ENCODE results near the gene KLF2.

KLF2 gene

GRCh38 chr19:16336571-16336970, 11.9 kb downstream of the KLF2 start:
- Histone ChIP-seq H3K9ac (ENCODE audit: low read length) (no peak overlapping the region), H3K4me1 (ENCODE audit: insufficient read depth, low read length, severe bottlenecking) (no peaks in the 10 kb centered on the region), H3K4me3 (ENCODE audit: low read depth, low read length, poor library complexity, severe bottlenecking) (no peak overlapping the region), H3K27me3 (ENCODE audit: insufficient read depth, low read length) (peaks cover 12% of the 10 kb centered on the region; the same call in 1 of the 2 replicates), H3K4me2 (ENCODE audit: low read length) (no peak overlapping the region), H3K79me2 (ENCODE audit: insufficient read depth, low read length) (no peaks in the 10 kb centered on the region), H2AFZ (ENCODE audit: low read length) (no peak overlapping the region), H3F3A (ENCODE audit: insufficient read depth, low read length) (no peaks in the 10 kb centered on the region), H3K9me2 (ENCODE audit: low read depth, low read length) (no peaks in the 10 kb centered on the region), H3K36me3 (ENCODE audit: insufficient read depth, low read length) (no peaks in the 10 kb centered on the region), H3K9me3 (ENCODE audit: low read length) (no peaks in the 10 kb centered on the region), H4K20me1 (ENCODE audit: insufficient read depth, low read length) (no peaks in the 10 kb centered on the region), H3K27ac (ENCODE audit: low read depth, low read length, poor library complexity, severe bottlenecking) (no peak overlapping the region)
- no peak for TF ChIP-seq EZH2 (IDR thresholded peaks at IDR 0.05; ENCODE audit: borderline replicate concordance, low read length)
- no peak for TF ChIP-seq CTCF (IDR thresholded peaks at IDR 0.05; ENCODE audit: low read length)

GRCh38 chr19:16337809-16338469, 13.3 kb downstream of the KLF2 start:
- no peaks in the 10 kb centered on the region for H3K9me3 ChIP-seq (ENCODE audit: low read length)
- H3K79me2 ChIP-seq (ENCODE audit: insufficient read depth, low read length): no peaks in the 10 kb centered on the region
- no peak overlapping the region for H3K9ac ChIP-seq (ENCODE audit: low read length)
- H3F3A ChIP-seq (ENCODE audit: insufficient read depth, low read length): no peaks in the 10 kb centered on the region
- H3K27ac ChIP-seq (ENCODE audit: low read depth, low read length, poor library complexity, severe bottlenecking): no peak overlapping the region
- peaks cover 12% of the 10 kb centered on the region; the same call in 1 of the 2 replicates for H3K27me3 ChIP-seq (ENCODE audit: insufficient read depth, low read length)
- H3K9me2 ChIP-seq (ENCODE audit: low read depth, low read length): no peaks in the 10 kb centered on the region
- H3K4me2 ChIP-seq (ENCODE audit: low read length): no peak overlapping the region
- no peak overlapping the region for H2AFZ ChIP-seq (ENCODE audit: low read length)
- H3K4me1 ChIP-seq (ENCODE audit: insufficient read depth, low read length, severe bottlenecking): no peaks in the 10 kb centered on the region
- TF ChIP-seq CTCF (IDR thresholded peaks at IDR 0.05; ENCODE audit: low read length) (no peak), EZH2 (IDR thresholded peaks at IDR 0.05; ENCODE audit: borderline replicate concordance, low read length) (no peak)
- H3K4me3 ChIP-seq (ENCODE audit: low read depth, low read length, poor library complexity, severe bottlenecking): no peak overlapping the region
- no peaks in the 10 kb centered on the region for H4K20me1 ChIP-seq (ENCODE audit: insufficient read depth, low read length)
- no peaks in the 10 kb centered on the region for H3K36me3 ChIP-seq (ENCODE audit: insufficient read depth, low read length)

- Histone ChIP-seq H3K9me2 (ENCODE audit: low read depth, low read length) (no peaks in the 10 kb centered on the region), H3K36me3 (ENCODE audit: insufficient read depth, low read length) (no peaks in the 10 kb centered on the region), H3K4me1 (ENCODE audit: insufficient read depth, low read length, severe bottlenecking) (no peaks in the 10 kb centered on the region), H3K27ac (ENCODE audit: low read depth, low read length, poor library complexity, severe bottlenecking) (no peak overlapping the region), H3K4me2 (ENCODE audit: low read length) (no peak overlapping the region), H3K9me3 (ENCODE audit: low read length) (no peaks in the 10 kb centered on the region), H3F3A (ENCODE audit: insufficient read depth, low read length) (no peaks in the 10 kb centered on the region), H3K9ac (ENCODE audit: low read length) (no peak overlapping the region), H3K27me3 (ENCODE audit: insufficient read depth, low read length) (peaks cover 12% of the 10 kb centered on the region; the same call in 1 of the 2 replicates), H3K4me3 (ENCODE audit: low read depth, low read length, poor library complexity, severe bottlenecking) (no peak overlapping the region), H2AFZ (ENCODE audit: low read length) (no peak overlapping the region), H3K79me2 (ENCODE audit: insufficient read depth, low read length) (no peaks in the 10 kb centered on the region), H4K20me1 (ENCODE audit: insufficient read depth, low read length) (no peaks in the 10 kb centered on the region)
- no peak for TF ChIP-seq CTCF (IDR thresholded peaks at IDR 0.05; ENCODE audit: low read length)
- no peak for TF ChIP-seq EZH2 (IDR thresholded peaks at IDR 0.05; ENCODE audit: borderline replicate concordance, low read length)
These were observed 14.1 kb downstream of the KLF2 start for GRCh38 chr19:16338470-16339360.

Measured in OCI-LY1 (cell line).